Measurements from ENCODE around the gene ZBBX.
"Not testable (repeated sequence)": the region's sequence is repeated elsewhere in the genome, so short reads cannot be mapped to it uniquely, and the experiment has no call there.

The ZBBX gene

GRCh38 chr3:167380004-167380689 is at the start of gene ZBBX:
TSS of gene ZBBX (minus strand) at chr3:167380297. CDS start at chr3:167372901, 7,396 bp downstream.
- peak; percentile 34 to 94 (median 78) for DNase-seq

- not testable (repeated sequence) for DNase-seq
These were observed 46.9 kb upstream of the ZBBX start for GRCh38 chr3:167426962-167427361.

- DNase-seq: not testable (repeated sequence)
These were observed 42.3 kb upstream of the ZBBX start for GRCh38 chr3:167422396-167422795.

GRCh38 chr3:167409611-167410010 is 29.5 kb upstream of the ZBBX start:
- no peak for DNase-seq

GRCh38 chr3:167406876-167407492 is 26.9 kb upstream of the ZBBX start:
- DNase-seq: peak in 50 of 56 donors; percentile 1 to 82 (median 34)

- DNase-seq: no peak
These were observed 17.7 kb upstream of the ZBBX start for GRCh38 chr3:167397826-167398225.

- no peak for DNase-seq
These were observed 16.0 kb upstream of the ZBBX start for GRCh38 chr3:167396075-167396474.

GRCh38 chr3:167394003-167394402 is 13.9 kb upstream of the ZBBX start:
- DNase-seq: no peak

GRCh38 chr3:167382155-167382554 is 2.1 kb upstream of the ZBBX start:
- no peak for DNase-seq

GRCh38 chr3:167375478-167375877 is 4.6 kb downstream of the ZBBX start:
- DNase-seq: no peak

GRCh38 chr3:167372138-167372537 is 8.0 kb downstream of the ZBBX start:
- no peak for DNase-seq

GRCh38 chr3:167361948-167362347 is 18.1 kb downstream of the ZBBX start:
- DNase-seq: no peak

- no peak for DNase-seq
These were observed 18.8 kb downstream of the ZBBX start for GRCh38 chr3:167361306-167361705.

- no peak for DNase-seq
These were observed 24.7 kb downstream of the ZBBX start for GRCh38 chr3:167355446-167355845.

- DNase-seq: no peak
These were observed 25.3 kb downstream of the ZBBX start for GRCh38 chr3:167354751-167355150.

GRCh38 chr3:167350245-167350862 is 29.7 kb downstream of the ZBBX start:
- DNase-seq: peak in 1 of 56 donors; percentile 1

- DNase-seq: no peak
These were observed 33.9 kb downstream of the ZBBX start for GRCh38 chr3:167346171-167346570.

- DNase-seq: no peak
These were observed 48.9 kb downstream of the ZBBX start for GRCh38 chr3:167330993-167331785.

GRCh38 chr3:167323572-167323971 is 56.5 kb downstream of the ZBBX start:
- no peak for DNase-seq

GRCh38 chr3:167318996-167319615 is 61.0 kb downstream of the ZBBX start:
- no peak for DNase-seq

- no peak for DNase-seq
These were observed 61.8 kb downstream of the ZBBX start for GRCh38 chr3:167318306-167318705.

Measured in amygdala (tissue), 56 donors.